GM18511 (cell line): Measurements from ENCODE around the gene DACT3.

Experiments used
- ATAC-seq: cut with Tn5 transposase; IDR thresholded peaks from one replicate; pipeline ENCODE4 v1.9.1; 2021; ENCODE audit warnings: mild to moderate bottlenecking, moderate library complexity; ENCODE audit not compliant: unreplicated experiment

The DACT3 gene

GRCh38 chr19:46661020-46661731 is at the start of gene DACT3:
Gene DACT3, minus strand, starts transcription at chr19:46661182. Its CDS starts 118 bp downstream, at chr19:46661064.
- peak; percentile 91 for ATAC-seq

- ATAC-seq, result no peak
Observed at GRCh38 chr19:46710687-46711086, 49.7 kb upstream of the DACT3 start.

- no peak for ATAC-seq
Observed at GRCh38 chr19:46704379-46705076, 43.5 kb upstream of the DACT3 start.

- ATAC-seq, result no peak
Observed at GRCh38 chr19:46700704-46701103, 39.7 kb upstream of the DACT3 start.

- no peak for ATAC-seq
Observed at GRCh38 chr19:46698395-46699321, 37.7 kb upstream of the DACT3 start.

GRCh38 chr19:46697204-46697960 is 36.4 kb upstream of the DACT3 start:
- ATAC-seq, result no peak

GRCh38 chr19:46696866-46697203 is 35.9 kb upstream of the DACT3 start:
- no peak for ATAC-seq

GRCh38 chr19:46696052-46696451 is 35.1 kb upstream of the DACT3 start:
- no peak for ATAC-seq

GRCh38 chr19:46693760-46694159 is 32.8 kb upstream of the DACT3 start:
- ATAC-seq, result no peak

- no peak for ATAC-seq
Observed at GRCh38 chr19:46692918-46693722, 32.1 kb upstream of the DACT3 start.

GRCh38 chr19:46691948-46692347 is 31.0 kb upstream of the DACT3 start:
- ATAC-seq, result no peak

GRCh38 chr19:46691104-46691503 is 30.1 kb upstream of the DACT3 start:
- ATAC-seq, result no peak

GRCh38 chr19:46689358-46689757 is 28.4 kb upstream of the DACT3 start:
- no peak for ATAC-seq

GRCh38 chr19:46687438-46688145 is 26.6 kb upstream of the DACT3 start:
- no peak for ATAC-seq

- ATAC-seq, result no peak
Observed at GRCh38 chr19:46685189-46685588, 24.2 kb upstream of the DACT3 start.

- no peak for ATAC-seq
Observed at GRCh38 chr19:46678110-46678732, 17.2 kb upstream of the DACT3 start.

- ATAC-seq, result no peak
Observed at GRCh38 chr19:46674416-46675178, 13.6 kb upstream of the DACT3 start.

GRCh38 chr19:46670813-46671212 is 9.8 kb upstream of the DACT3 start:
- no peak for ATAC-seq
